ENCODE data around the gene FAM185A.
"Not testable (repeated sequence)": the region's sequence is repeated elsewhere in the genome, so short reads cannot be mapped to it uniquely, and the experiment has no call there.

FAM185A gene

DNA sequence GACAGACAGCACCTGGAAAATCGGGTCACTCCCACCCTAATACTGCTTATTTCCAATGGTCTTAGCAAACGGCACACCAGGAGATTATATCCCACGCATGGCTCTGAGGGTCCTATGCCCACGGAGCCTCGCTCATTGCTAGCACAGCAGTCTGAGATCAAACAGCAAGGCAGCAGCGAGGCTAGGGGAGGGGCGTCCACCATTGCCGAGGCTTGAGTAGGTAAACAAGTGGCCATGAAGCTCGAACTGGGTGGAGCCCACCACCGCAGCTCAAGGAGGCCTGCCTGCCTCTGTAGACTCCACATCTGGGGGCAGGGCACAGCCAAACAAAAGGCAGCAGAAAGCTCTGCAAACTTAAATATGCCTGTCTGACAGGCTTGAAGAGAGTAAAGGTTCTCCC is 32.1 kb downstream of the FAM185A start:
- DNase-seq, result not testable (repeated sequence)

GRCh38 chr7:102788770-102789169 is 40.0 kb downstream of the FAM185A start:
- not testable (repeated sequence) for DNase-seq

- not testable (repeated sequence) for DNase-seq
These were observed 41.7 kb downstream of the FAM185A start for GRCh38 chr7:102790364-102791100.

DNA sequence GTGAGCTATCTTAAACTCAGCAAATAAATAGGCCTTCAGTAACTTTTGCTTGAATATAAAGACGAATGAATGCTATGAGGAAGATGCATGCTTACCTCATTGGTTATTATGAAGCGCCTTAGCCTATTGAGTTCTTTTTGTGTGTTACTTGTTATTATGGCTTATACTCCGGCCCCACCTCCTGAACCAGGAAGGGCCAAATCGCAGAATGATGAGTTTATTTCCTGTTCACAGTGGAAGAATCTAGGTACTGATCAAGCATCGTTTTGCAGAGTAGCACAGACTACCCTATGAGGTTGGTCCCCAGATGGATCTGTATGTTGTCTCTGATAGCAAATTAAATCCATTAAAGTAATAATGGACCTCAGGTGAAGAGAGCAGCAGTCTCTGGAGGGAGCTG is 42.6 kb downstream of the FAM185A start:
- not testable (repeated sequence) for DNase-seq

DNA sequence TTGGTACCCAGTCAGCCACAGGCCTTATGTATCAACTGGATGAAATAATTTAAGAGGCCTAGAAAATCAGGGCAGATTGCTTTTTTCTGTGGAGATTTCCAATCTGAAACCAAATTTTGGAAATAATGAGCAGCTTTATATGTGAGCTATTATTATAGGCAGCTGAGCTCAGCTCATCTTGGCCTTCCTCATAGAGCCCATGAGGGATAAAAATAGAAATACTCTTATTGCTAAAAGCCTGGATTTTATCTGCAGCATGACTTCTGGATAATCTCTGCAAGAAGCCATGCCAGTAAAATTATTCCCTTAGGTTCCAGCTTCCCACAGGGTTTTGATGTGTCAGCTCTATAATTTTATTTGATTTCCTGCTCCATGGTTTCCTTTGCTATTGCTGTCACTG is 43.0 kb downstream of the FAM185A start:
- DNase-seq, result not testable (repeated sequence)

DNA sequence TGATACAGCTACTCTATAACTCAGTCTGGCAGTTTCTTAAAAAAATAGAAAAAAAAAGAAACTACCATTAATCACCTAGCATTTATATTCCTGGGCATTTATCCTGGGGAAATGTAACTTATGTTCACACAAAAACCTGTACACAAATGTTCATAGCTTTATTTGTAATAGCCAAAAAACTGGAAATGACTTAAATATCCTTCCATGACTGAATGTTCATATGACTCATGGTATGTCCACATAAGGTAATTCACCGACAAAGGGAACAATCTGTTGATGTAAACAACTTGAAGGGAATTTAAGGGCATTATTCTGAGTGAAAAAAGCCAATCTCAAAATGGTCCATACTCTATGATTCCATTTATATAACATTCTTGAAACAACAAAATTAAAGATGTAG is 45.8 kb downstream of the FAM185A start:
- not testable (repeated sequence) for DNase-seq

- not testable (repeated sequence) for DNase-seq
These were observed 47.3 kb downstream of the FAM185A start for GRCh38 chr7:102795987-102796595.

GRCh38 chr7:102806613-102807012 is 57.8 kb downstream of the FAM185A start:
- no peak for DNase-seq

DNA sequence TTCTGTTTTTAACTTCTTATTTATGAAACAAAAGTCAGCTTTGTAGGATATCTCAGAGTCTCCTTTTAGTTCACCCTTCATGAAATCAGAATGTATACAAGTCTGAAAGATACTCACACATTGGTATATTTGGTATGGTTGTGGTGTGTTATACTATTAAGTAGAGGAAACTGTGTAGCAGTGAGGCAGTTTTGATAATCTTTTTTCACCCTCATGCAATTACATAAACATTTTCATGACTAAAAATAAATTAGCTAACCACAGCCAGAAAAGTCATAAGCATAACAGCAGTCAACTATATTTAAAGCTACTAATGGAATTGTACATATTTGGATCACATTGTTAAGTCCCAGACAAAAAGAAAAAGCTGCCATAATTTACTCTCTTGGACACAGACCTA is 62.1 kb downstream of the FAM185A start:
- no peak for DNase-seq

- DNase-seq, result no peak
These were observed 63.3 kb downstream of the FAM185A start for GRCh38 chr7:102811942-102812678.

DNA sequence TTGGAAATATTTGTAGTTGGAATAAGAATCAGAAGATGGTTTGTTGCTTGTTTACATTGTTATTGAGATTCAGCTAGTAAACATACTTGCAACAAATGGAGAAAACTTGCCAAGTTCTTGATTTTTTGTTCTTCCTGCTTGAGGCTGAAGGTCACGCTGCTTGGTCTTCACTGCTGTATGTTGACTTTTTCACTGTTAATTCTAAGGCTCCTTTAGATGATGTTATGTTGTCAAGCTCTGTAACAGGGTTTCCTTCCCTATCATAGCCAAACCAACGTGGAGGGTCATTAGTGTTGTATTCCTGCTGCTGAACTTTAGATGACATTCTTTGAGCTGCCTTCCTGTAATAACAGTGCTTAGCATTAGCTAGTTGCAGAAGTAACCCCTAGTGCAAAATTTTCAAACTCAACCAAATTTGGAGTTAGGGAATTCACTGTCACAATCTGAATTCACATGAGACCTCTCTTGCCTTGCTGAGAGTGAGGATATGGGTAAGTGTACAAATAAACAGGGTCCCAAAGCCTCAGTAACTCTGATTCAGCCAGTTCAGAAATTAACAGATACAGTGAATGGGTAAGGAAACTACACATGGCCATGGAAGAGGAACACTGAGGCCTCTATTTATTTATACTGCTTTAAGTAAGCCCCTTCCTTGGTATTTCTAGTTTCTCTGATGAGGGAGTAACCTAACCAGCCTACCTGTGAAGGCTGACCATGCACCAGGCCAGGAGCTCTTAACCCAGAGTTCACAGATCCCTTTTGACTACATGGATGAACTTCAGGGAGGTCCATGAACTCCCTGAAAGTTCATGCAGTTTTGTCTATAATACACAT is 64.6 kb downstream of the FAM185A start:
- DNase-seq, result no peak

DNA sequence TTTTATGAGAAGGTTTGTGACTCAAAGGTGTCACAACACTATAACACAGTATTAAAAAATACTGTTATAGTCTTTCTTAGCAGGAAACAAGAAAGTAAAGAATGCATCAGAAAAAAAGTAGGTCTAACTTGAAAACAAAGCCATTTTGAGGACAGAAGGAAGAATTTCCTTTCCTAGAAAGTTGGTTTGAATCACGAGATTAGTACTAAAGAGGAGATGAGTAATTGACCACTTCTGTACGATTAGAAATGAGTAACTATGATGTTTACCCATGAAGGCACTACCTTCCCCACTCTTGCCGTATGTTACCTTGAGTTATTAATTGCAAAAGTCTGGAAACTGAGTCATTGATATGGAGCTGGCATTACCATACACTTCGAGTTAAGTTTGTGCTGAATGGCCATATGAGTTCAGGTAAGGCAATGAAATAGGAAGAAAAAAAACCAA is 65.2 kb downstream of the FAM185A start:
- no peak for DNase-seq

DNA sequence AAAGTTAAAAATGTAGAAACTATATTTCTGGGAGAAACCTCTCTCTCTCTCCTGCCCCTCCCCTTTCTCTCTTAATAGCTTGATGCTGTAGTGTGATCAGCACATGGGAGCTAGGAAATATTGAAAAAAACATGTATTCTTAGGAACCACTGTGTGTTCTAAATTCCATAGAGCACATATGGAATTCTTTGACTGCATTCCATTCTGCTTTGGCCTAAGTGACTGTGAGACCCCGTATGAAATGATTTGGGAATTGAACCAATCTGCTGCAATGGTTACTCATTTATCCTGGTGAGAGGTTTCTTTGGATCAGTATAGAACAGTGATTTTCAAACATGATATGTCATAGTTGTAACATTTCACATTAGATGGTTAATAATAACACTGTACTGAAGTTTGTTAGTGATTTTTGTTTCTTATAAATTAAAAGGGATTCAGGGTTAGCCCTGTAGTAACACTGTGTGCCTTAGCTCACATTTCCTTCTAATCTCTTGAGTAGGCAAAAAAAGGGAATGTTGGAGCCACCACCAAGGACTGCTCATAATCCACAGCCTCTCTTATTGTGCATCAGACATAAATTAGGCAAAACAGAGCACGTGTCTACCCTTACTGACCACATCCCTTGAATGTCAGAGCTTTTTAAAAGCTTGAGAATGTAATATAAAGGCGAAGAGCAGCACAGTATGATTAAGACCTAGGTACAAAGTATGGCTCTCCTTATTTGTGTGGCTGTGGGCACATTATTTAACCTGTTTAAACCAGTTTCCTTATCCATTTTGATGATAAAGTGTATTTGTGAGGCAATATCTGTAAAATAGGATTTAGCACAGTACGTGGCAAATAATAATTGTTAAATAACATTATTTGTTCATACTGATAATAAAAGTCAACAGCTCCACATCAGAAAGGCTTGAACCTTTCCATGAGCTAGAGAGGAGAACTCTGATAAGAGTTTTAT is 69.1 kb downstream of the FAM185A start:
- DNase-seq, result no peak

- DNase-seq, result no peak
These were observed 70.4 kb downstream of the FAM185A start for GRCh38 chr7:102819151-102819550.

DNA sequence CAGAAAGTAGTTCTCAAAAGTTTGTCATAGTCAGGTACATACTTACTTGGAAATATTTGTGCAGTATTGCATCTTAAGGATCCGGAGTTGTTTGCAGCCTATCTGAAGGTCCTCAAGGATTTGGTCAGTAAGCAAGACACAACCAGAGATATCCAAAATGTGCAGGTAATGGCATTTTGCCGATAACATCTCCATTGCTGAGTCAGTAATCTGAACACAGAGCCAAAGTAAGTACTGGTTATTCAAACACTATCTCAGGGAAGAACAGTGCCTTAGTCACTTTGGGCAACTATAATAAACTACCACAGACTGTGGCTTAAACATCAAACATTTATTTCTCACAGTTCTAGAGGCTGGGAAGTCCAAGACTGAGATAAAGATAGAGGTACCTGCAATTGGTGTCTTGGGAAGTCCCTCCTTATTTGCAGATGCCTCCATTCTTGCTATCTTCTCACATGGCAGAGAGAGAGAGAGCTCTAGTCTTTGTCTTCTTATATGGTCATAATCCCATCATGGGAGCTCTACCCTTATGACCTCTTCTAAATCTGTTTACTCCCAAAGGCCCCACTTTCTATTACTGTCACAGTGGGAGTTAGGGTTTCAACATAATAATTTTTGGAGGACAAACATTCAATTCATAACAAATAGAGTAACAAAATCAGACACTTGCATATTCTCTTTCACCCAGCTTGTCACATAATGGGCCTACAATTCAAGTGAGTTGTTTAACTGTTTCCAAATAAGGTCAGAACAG is 73.4 kb downstream of the FAM185A start:
- DNase-seq, result no peak

GRCh38 chr7:102823390-102824119 is 74.8 kb downstream of the FAM185A start:
- DNase-seq, result no peak

DNA sequence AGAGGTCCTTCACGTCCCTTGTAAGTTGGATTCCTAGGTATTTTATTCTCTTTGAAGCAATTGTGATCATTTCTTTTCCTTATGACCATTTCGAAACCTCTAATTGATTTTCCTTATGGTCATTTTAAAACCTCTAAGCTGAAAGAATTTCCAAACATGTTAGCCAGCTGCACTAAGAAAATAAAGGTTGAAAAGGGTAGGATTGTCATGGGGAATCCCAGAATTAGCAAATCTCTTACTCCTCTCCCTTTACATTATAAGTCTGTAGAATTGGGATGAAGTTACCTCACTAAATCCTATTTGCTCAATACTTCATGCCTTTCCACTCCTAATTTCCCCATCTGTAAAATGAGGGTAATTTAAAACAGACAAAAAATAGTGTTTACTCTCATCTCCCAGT is 79.5 kb downstream of the FAM185A start:
- no peak for DNase-seq

DNA sequence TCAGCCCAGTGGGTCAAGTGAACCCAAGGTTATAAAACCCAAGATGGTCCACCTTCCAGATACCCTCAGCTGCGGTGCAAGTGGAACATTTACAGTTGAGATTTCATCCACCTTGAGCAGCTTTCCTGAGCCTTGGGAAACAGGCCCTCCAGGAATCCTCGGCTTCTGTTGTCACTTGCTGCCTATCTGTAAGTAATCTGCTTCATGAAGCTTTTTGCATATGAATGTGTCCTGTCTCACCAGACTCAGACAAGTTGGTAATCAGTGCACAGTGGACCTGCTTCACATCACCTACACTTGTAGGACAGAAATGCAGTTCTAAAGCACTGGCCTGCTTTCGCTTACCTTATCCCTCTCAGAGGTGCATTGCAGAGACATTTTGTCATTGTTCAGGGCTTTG is 80.3 kb downstream of the FAM185A start:
- no peak for DNase-seq

- DNase-seq, result no peak
These were observed 81.4 kb downstream of the FAM185A start for GRCh38 chr7:102830197-102830596.

DNA sequence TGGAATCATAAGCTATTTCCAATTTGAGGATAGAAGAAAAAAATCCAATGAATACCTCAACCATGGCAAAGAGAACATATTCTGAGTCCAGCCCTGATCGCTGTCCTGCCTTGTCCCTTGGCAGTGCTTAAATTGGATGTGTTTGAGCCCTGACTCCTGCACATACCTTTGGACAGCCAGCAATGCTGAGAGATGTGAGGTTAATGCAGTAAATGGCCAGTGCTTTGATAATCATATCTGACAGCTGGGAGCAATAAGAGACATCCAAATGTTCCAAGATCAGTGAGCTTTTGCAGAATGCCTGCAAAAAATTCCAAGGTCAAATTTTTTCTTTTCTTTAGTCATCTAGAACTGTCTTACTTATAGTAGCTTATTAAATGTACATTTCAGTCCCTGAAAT is 83.9 kb downstream of the FAM185A start:
- no peak for DNase-seq
